Measurements from ENCODE around the gene CRADD. TPM values are rescaled to one million over a fixed set of nuclear protein-coding genes. Genes with fewer than 3 reads are reported as not detected.

The CRADD gene
- total RNA-seq, 2 donors from 2014 or later = 7.7 to 9.1 TPM

DNA sequence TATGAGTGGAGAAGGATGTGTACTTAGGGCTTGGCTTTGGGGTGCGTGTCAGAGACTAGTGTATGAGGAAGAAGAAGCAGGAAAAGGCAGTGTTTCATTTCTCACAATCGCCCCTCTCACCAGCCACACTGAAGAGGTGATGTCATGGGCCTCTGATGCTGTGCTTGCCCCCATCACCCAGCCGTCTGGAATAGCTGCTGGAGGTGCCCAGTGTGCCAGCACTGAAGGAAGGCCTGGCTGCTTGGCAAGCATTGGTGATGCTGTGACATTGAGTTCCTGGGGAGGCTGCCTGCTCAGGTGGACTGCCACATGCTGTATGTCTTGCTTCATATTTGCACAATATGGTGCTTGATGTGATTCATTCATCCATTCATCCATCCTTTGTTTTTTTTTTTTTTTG lies 56.2 kb downstream of the CRADD start:
- no peak overlapping the region for H3K27ac Mint-ChIP-seq
- no peaks in the 10 kb centered on the region for H3K27me3 ChIP-seq (ENCODE audit: control insufficient read depth, insufficient read depth, low read length, poor library complexity, severe bottlenecking)
- H3K4me3 Mint-ChIP-seq = no peak overlapping the region
- H3K9me3 ChIP-seq (ENCODE audit: control insufficient read depth, low read length) = no peaks in the 10 kb centered on the region
- peaks cover 14% of the 10 kb centered on the region for H3K4me1 Mint-ChIP-seq
- 80 to 85% methylated on average over 2 to 3 of the region's 3 CpGs for WGBS, 2 experiments (ENCODE audit: insufficient coverage in 1 of 2, insufficient read length in 1 of 2)
- no peaks in the 10 kb centered on the region for H3K9me3 Mint-ChIP-seq
- H3K4me1 ChIP-seq (ENCODE audit: control insufficient read depth, insufficient read depth, low read length) = no peaks in the 10 kb centered on the region
- no peaks in the 10 kb centered on the region for H3K36me3 ChIP-seq (ENCODE audit: control insufficient read depth, insufficient read depth, low read length)
- TF ChIP-seq, protein P1, sequence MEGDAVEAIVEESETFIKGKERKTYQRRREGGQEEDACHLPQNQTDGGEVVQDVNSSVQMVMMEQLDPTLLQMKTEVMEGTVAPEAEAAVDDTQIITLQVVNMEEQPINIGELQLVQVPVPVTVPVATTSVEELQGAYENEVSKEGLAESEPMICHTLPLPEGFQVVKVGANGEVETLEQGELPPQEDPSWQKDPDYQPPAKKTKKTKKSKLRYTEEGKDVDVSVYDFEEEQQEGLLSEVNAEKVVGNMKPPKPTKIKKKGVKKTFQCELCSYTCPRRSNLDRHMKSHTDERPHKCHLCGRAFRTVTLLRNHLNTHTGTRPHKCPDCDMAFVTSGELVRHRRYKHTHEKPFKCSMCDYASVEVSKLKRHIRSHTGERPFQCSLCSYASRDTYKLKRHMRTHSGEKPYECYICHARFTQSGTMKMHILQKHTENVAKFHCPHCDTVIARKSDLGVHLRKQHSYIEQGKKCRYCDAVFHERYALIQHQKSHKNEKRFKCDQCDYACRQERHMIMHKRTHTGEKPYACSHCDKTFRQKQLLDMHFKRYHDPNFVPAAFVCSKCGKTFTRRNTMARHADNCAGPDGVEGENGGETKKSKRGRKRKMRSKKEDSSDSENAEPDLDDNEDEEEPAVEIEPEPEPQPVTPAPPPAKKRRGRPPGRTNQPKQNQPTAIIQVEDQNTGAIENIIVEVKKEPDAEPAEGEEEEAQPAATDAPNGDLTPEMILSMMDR (conservative IDR thresholded peaks at IDR 0.05) = no peak
- DNase-seq = no peak
- H3K27ac ChIP-seq (ENCODE audit: low read depth, low read length) = no peak overlapping the region
- no peaks in the 10 kb centered on the region for H3K36me3 Mint-ChIP-seq (ENCODE audit: low read depth)
- H3K27me3 Mint-ChIP-seq (ENCODE audit: insufficient read depth) = no peaks in the 10 kb centered on the region
- H3K4me3 ChIP-seq (ENCODE audit: low read length) = no peak overlapping the region
- H3K9ac ChIP-seq (ENCODE audit: extremely low read depth, low read length, poor library complexity, severe bottlenecking) = no peak overlapping the region

GRCh38 chr12:93733928-93734327 lies 56.8 kb downstream of the CRADD start:
- Histone ChIP-seq H3K27me3 (ENCODE audit: control insufficient read depth, insufficient read depth, low read length, poor library complexity, severe bottlenecking) (no peaks in the 10 kb centered on the region), H3K9ac (ENCODE audit: extremely low read depth, low read length, poor library complexity, severe bottlenecking) (no peak overlapping the region), H3K36me3 (ENCODE audit: control insufficient read depth, insufficient read depth, low read length) (no peaks in the 10 kb centered on the region), H3K4me1 (ENCODE audit: control insufficient read depth, insufficient read depth, low read length) (no peaks in the 10 kb centered on the region), H3K4me3 (ENCODE audit: low read length) (no peak overlapping the region), H3K27ac (ENCODE audit: low read depth, low read length) (no peak overlapping the region), H3K9me3 (ENCODE audit: control insufficient read depth, low read length) (no peaks in the 10 kb centered on the region)
- no peak overlapping the region for H3K27ac Mint-ChIP-seq
- H3K4me1 Mint-ChIP-seq = peaks cover 14% of the 10 kb centered on the region
- WGBS, 2 experiments (ENCODE audit: insufficient coverage in 1 of 2, insufficient read length in 1 of 2) = 93 to 95% methylated on average over 3 to 5 of the region's 5 CpGs
- H3K27me3 Mint-ChIP-seq (ENCODE audit: insufficient read depth) = no peaks in the 10 kb centered on the region
- no peaks in the 10 kb centered on the region for H3K9me3 Mint-ChIP-seq
- no peaks in the 10 kb centered on the region for H3K36me3 Mint-ChIP-seq (ENCODE audit: low read depth)
- no peak overlapping the region for H3K4me3 Mint-ChIP-seq
- no peak for DNase-seq
- TF ChIP-seq, protein P1 (conservative IDR thresholded peaks at IDR 0.05) = no peak

DNA sequence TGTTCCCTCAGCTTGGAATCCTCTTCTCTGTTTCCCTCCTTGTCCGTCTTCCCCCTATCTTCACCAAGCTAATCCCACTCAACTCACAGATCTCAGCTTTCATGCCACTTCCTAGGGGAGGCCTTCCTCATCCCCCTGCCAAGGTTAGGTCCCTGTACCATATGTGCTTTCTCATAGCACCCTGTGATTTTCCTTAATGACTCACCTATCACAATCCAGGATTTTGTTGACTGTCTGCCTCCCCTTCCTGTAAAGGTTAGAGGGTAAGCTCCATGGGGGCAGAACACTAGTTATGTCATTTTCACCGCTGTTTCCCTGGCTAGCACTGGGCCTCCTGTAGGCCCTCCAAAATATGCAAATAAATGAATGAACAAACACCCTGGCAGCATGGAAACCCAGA lies 57.6 kb downstream of the CRADD start:
- Histone ChIP-seq H3K4me1 (ENCODE audit: control insufficient read depth, insufficient read depth, low read length) (no peaks in the 10 kb centered on the region), H3K9me3 (ENCODE audit: control insufficient read depth, low read length) (no peaks in the 10 kb centered on the region), H3K9ac (ENCODE audit: extremely low read depth, low read length, poor library complexity, severe bottlenecking) (no peak overlapping the region), H3K27ac (ENCODE audit: low read depth, low read length) (no peak overlapping the region), H3K36me3 (ENCODE audit: control insufficient read depth, insufficient read depth, low read length) (no peaks in the 10 kb centered on the region), H3K27me3 (ENCODE audit: control insufficient read depth, insufficient read depth, low read length, poor library complexity, severe bottlenecking) (no peaks in the 10 kb centered on the region), H3K4me3 (ENCODE audit: low read length) (no peak overlapping the region)
- Mint-ChIP-seq H3K4me3 (no peak overlapping the region), H3K36me3 (ENCODE audit: low read depth) (no peaks in the 10 kb centered on the region), H3K4me1 (peaks cover 14% of the 10 kb centered on the region), H3K9me3 (no peaks in the 10 kb centered on the region), H3K27ac (no peak overlapping the region), H3K27me3 (ENCODE audit: insufficient read depth) (no peaks in the 10 kb centered on the region)
- DNase-seq = no peak
- 81 to 100% methylated on average over 1 to 2 of the region's 2 CpGs for WGBS, 2 experiments (ENCODE audit: insufficient coverage in 1 of 2, insufficient read length in 1 of 2)
- TF ChIP-seq, protein P1 (conservative IDR thresholded peaks at IDR 0.05) = no peak
